GM23248 (cell line): ENCODE data around the gene MID1. TPM values are rescaled to one million over a fixed set of nuclear protein-coding genes. Genes with fewer than 3 reads are reported as not detected.

Source experiments
- DNase-seq: peaks from one replicate; pipeline ENCODE4 v3.0.0-alpha.2; 2015
- H2AFZ ChIP-seq: fragments of 200-600 bp; sonication (generic); 2 replicates; pipeline ENCODE4 v1.6.1; 2016; ENCODE audit warnings: antibody characterized with exemption
- H3F3A ChIP-seq: fragments of 200-600 bp; sonication (generic); 2 replicates; pipeline ENCODE4 v1.6.1; 2016; ENCODE audit warnings: mild to moderate bottlenecking, antibody characterized with exemption, mixed run types; ENCODE audit not compliant: insufficient read depth
- H3K27ac ChIP-seq: fragments of 200-600 bp; sonication (generic); 2 replicates; pipeline ENCODE4 v1.5.1; 2016; ENCODE audit warnings: mild to moderate bottlenecking
- H3K27me3 ChIP-seq: fragments of 200-600 bp; sonication (generic); replicated peaks from 2 replicates; pipeline ENCODE4 v1.6.1; 2016; ENCODE audit warnings: mild to moderate bottlenecking; ENCODE audit not compliant: insufficient read depth
- H3K36me3 ChIP-seq: fragments of 200-600 bp; sonication (generic); 2 replicates; pipeline ENCODE4 v1.6.1; 2016; ENCODE audit warnings: low read depth, mild to moderate bottlenecking
- H3K4me1 ChIP-seq: fragments of 200-600 bp; sonication (generic); 2 replicates; pipeline ENCODE4 v1.6.1; 2016; ENCODE audit warnings: mild to moderate bottlenecking; ENCODE audit not compliant: insufficient read depth
- H3K4me2 ChIP-seq: fragments of 200-600 bp; sonication (generic); one replicate; pipeline ENCODE4 v1.6.1; 2016; ENCODE audit warnings: mild to moderate bottlenecking; ENCODE audit not compliant: unreplicated experiment
- H3K4me3 ChIP-seq: fragments of 200-600 bp; sonication (generic); 2 replicates; pipeline ENCODE4 v1.5.1; 2016; ENCODE audit warnings: mild to moderate bottlenecking
- H3K79me2 ChIP-seq: fragments of 200-600 bp; sonication (generic); 2 replicates; pipeline ENCODE4 v1.6.1; 2016; ENCODE audit warnings: mild to moderate bottlenecking; ENCODE audit not compliant: insufficient read depth
- H3K9ac ChIP-seq: fragments of 200-600 bp; sonication (generic); 2 replicates; pipeline ENCODE4 v1.6.1; 2016; ENCODE audit warnings: mild to moderate bottlenecking
- H3K9me2 ChIP-seq: fragments of 200-600 bp; sonication (generic); 2 replicates; pipeline ENCODE4 v1.6.1; 2016; ENCODE audit warnings: mixed run types, mild to moderate bottlenecking, moderate library complexity; ENCODE audit not compliant: insufficient read depth
- H3K9me3 ChIP-seq: fragments of 200-600 bp; sonication (generic); one replicate; pipeline ENCODE4 v1.6.1; 2017; ENCODE audit warnings: low read depth
- H4K20me1 ChIP-seq: fragments of 200-600 bp; sonication (generic); 2 replicates; pipeline ENCODE4 v1.6.0; 2016; ENCODE audit not compliant: insufficient read depth
- EZH2 ChIP-seq: fragments of 200-600 bp; sonication (generic); IDR thresholded peaks from 2 replicates; pipeline ENCODE4 v1.6.1; 2018; ENCODE audit warnings: antibody characterized with exemption, mild to moderate bottlenecking; ENCODE audit not compliant: insufficient read depth, poor library complexity, severe bottlenecking
- EZH2phosphoT487 ChIP-seq: fragments of 200-600 bp; sonication (generic); IDR thresholded peaks from 2 replicates; pipeline ENCODE4 v1.6.1; 2018; ENCODE audit warnings: antibody characterized with exemption, moderate library complexity, mild to moderate bottlenecking, low read depth; ENCODE audit not compliant: insufficient read depth
- WGBS, 2 experiments: methylation state at CpG; one replicate each; pipeline ENCODE4 v1.1.6; 2015 to 2017; ENCODE audit warnings: low lambda C conversion rate in 2 of 2, low coverage in 1 of 2; ENCODE audit errors: missing lambda C conversion rate in 2 of 2; 5-methylcytosine and 5-hydroxymethylcytosine counted together
- in situ Hi-C: fragments of 300-500 bp; cut with MboI; formaldehyde crosslinking; loops from 2 replicates; pipeline ENCODE4 v1.15.0; 2020
- polyA plus RNA-seq: library from polyadenylated mRNA; unstranded; fragments of >200 nt; fragmentation: Nextera tagmentation; extraction: Ambion mirVana; gene quantifications from 2 replicates; pipeline ENCODE4 v1.2.1, GENCODE V29; 2016
- total RNA-seq: library from RNA; depleted of rRNA; stranded (reverse); fragments of >200 nt; shearing (Covaris generic); gene quantifications from 2 replicates; pipeline ENCODE4 v1.2.3, GENCODE V29; 2014

MID1 gene
- total and polyA plus RNA-seq, 2 experiments from 2014 or later: 5.6 to 5.9 TPM

- no peak for TF ChIP-seq EZH2phosphoT487
- no peak for TF ChIP-seq EZH2
- Histone ChIP-seq H3K9ac (no peak overlapping the region), H3K4me1 (peaks cover 9% of the 10 kb centered on the region), H3F3A (no peaks in the 10 kb centered on the region), H3K4me3 (no peak overlapping the region), H4K20me1 (no peaks in the 10 kb centered on the region), H3K27ac (no peak overlapping the region), H2AFZ (no peak overlapping the region), H3K9me2 (no peaks in the 10 kb centered on the region), H3K79me2 (no peaks in the 10 kb centered on the region), H3K27me3 (no peaks in the 10 kb centered on the region), H3K4me2 (no peak overlapping the region), H3K36me3 (no peaks in the 10 kb centered on the region), H3K9me3 (no peaks in the 10 kb centered on the region)
- in situ Hi-C loops: loop anchor here (25.0 kb wide), 2 partner anchors 88 to 263 kb away; no protein-coding TSS in a partner anchor
- WGBS, 2 experiments: 69 to 78% methylated on average over 6 of the region's 6 CpGs
- DNase-seq: no peak
These were observed 145.3 kb downstream of the MID1 start for GRCh38 chrX:10474913-10475568.

GRCh38 chrX:10474510-10474909 is 145.9 kb downstream of the MID1 start:
- H3K79me2 ChIP-seq: no peaks in the 10 kb centered on the region
- no peaks in the 10 kb centered on the region for H3K36me3 ChIP-seq
- H3K9me2 ChIP-seq: no peaks in the 10 kb centered on the region
- H3K27ac ChIP-seq: no peak overlapping the region
- no peak overlapping the region for H3K9ac ChIP-seq
- H2AFZ ChIP-seq: no peak overlapping the region
- no peaks in the 10 kb centered on the region for H3F3A ChIP-seq
- WGBS, 2 experiments: 0 to 30% methylated on average over 1 of the region's 1 CpG
- in situ Hi-C loops: no loop called here
- H3K4me3 ChIP-seq: no peak overlapping the region
- H3K4me1 ChIP-seq: peaks cover 12% of the 10 kb centered on the region
- no peaks in the 10 kb centered on the region for H3K9me3 ChIP-seq
- no peaks in the 10 kb centered on the region for H3K27me3 ChIP-seq
- H3K4me2 ChIP-seq: no peak overlapping the region
- TF ChIP-seq EZH2 (no peak), EZH2phosphoT487 (no peak)
- no peaks in the 10 kb centered on the region for H4K20me1 ChIP-seq
- no peak for DNase-seq

GRCh38 chrX:10471418-10471817 is 149.0 kb downstream of the MID1 start:
- in situ Hi-C loops: no loop called here
- Histone ChIP-seq H3K36me3 (no peaks in the 10 kb centered on the region), H3F3A (peaks cover 15% of the 10 kb centered on the region; the same call in 1 of the 2 replicates), H3K9ac (no peak overlapping the region), H3K79me2 (no peaks in the 10 kb centered on the region), H3K9me3 (no peaks in the 10 kb centered on the region), H3K27ac (no peak overlapping the region), H3K9me2 (no peaks in the 10 kb centered on the region), H3K4me3 (no peak overlapping the region), H4K20me1 (no peaks in the 10 kb centered on the region; the same call in 1 of the 2 replicates), H3K27me3 (no peaks in the 10 kb centered on the region), H2AFZ (no peak overlapping the region), H3K4me1 (peaks cover 22% of the 10 kb centered on the region), H3K4me2 (no peak overlapping the region)
- TF ChIP-seq EZH2phosphoT487 (no peak), EZH2 (no peak)
- no peak for DNase-seq
- 89 to 96% methylated on average over 3 of the region's 3 CpGs for WGBS, 2 experiments

- no peaks in the 10 kb centered on the region for H3K27me3 ChIP-seq
- H3K4me2 ChIP-seq: peak overlapping the region; percentile 9
- H3K79me2 ChIP-seq: no peaks in the 10 kb centered on the region
- H3K9me3 ChIP-seq: no peaks in the 10 kb centered on the region
- peak; percentile 15 for DNase-seq
- H3F3A ChIP-seq: peaks cover 15% of the 10 kb centered on the region; the same call in 1 of the 2 replicates
- no peaks in the 10 kb centered on the region for H3K9me2 ChIP-seq
- no peak for TF ChIP-seq EZH2
- TF ChIP-seq EZH2phosphoT487: no peak
- no peaks in the 10 kb centered on the region for H3K36me3 ChIP-seq
- no peaks in the 10 kb centered on the region; the same call in 1 of the 2 replicates for H4K20me1 ChIP-seq
- peaks cover 22% of the 10 kb centered on the region for H3K4me1 ChIP-seq
- H3K27ac ChIP-seq: no peak overlapping the region; the same call in 1 of the 2 replicates
- in situ Hi-C loops: no loop called here
- no peak overlapping the region for H2AFZ ChIP-seq
- no peak overlapping the region for H3K9ac ChIP-seq
- H3K4me3 ChIP-seq: no peak overlapping the region
These were observed 150.4 kb downstream of the MID1 start for GRCh38 chrX:10470009-10470408.

- H4K20me1 ChIP-seq: no peaks in the 10 kb centered on the region; the same call in 1 of the 2 replicates
- DNase-seq: peak; percentile 59
- H3K9ac ChIP-seq: no peak overlapping the region
These were observed 152.6 kb downstream of the MID1 start for GRCh38 chrX:10467793-10468192.

More at GRCh38 chrX:10467793-10468192, 152.6 kb downstream of the MID1 start:
- TF ChIP-seq EZH2phosphoT487 (no peak), EZH2 (no peak)
- WGBS, 2 experiments: 20 to 31% methylated on average over 3 of the region's 3 CpGs
- Histone ChIP-seq H3K36me3 (no peaks in the 10 kb centered on the region), H3K4me2 (no peak overlapping the region), H3K9me2 (no peaks in the 10 kb centered on the region), H3K4me1 (peaks cover 22% of the 10 kb centered on the region), H3K27ac (peak overlapping the region; percentile 39), H2AFZ (no peak overlapping the region), H3F3A (peaks cover 15% of the 10 kb centered on the region; the same call in 1 of the 2 replicates), H3K79me2 (no peaks in the 10 kb centered on the region), H3K9me3 (no peaks in the 10 kb centered on the region), H3K27me3 (no peaks in the 10 kb centered on the region), H3K4me3 (no peak overlapping the region)
- in situ Hi-C loops: no loop called here
